ENCODE results near the gene TNS3.

TNS3 gene

DNA sequence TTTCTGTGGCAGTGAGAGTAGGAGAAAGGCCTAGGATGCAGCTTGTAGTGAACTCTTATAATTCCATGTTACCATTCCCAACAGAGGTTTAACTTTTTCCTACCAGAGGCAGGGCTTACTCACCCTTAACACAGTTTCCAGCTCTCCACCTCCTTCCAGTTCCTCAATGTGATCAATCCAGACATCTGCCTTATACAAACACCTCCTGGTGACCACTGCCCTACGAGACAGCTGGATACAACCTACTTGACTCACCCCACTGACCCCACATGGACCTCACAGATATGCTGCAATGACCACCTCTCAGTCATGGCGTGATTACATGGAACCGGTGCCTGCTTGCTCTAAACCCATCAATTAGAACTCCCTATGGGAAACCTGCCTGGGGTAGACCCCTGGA is 326.5 kb downstream of the TNS3 start:
- no peak for DNase-seq (ENCODE audit: low read depth)

- DNase-seq (ENCODE audit: low read depth): no peak
Observed at GRCh38 chr7:47255007-47255406, 326.9 kb downstream of the TNS3 start.

- no peak for DNase-seq (ENCODE audit: low read depth)
Observed at GRCh38 chr7:47254081-47254977, 327.6 kb downstream of the TNS3 start.

- no peak for DNase-seq (ENCODE audit: low read depth)
Observed at GRCh38 chr7:47253650-47254080, 328.2 kb downstream of the TNS3 start.

DNA sequence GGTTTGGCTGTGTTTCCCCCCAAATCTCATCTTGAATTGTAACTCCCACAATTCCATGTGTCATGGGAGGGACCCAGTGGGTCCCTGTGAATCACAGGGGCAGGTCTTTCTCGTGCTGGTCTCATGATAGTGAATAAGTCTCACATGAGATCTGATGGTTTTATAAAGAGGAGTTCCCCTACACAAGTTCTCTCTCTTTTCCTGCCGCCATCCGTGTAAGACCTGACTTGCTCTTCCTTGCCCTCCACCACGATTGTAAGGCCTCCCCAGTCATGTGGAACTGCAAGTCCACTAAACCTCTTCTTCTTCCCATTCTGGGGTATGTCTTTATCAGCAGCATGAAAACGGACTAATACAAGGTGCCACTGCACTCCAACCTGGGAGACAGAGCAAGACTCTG is 329.2 kb downstream of the TNS3 start:
- DNase-seq (ENCODE audit: low read depth): no peak

- DNase-seq (ENCODE audit: low read depth): no peak
Observed at GRCh38 chr7:47249361-47249760, 332.6 kb downstream of the TNS3 start.

DNA sequence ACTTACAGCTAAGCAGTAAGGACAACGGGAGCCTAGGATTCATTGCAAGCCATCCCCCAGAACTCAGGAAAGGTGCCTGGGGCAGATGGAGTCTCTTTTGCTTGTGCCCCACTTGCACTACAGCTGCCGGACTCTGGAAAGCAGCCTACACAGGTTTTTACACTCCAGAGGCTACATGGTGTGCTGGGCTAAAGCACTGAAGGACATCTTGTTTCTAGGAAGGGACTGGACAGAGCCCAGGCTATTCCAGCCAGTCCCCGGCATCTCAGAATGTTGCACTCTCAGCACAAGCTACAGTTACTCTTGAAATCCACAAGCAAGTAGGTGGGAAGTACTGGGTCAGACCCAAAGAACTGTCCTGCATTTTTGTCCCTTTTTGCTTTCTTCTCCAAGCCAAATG is 333.1 kb downstream of the TNS3 start:
- DNase-seq (ENCODE audit: low read depth): no peak

- DNase-seq (ENCODE audit: low read depth): no peak
Observed at GRCh38 chr7:47247132-47247531, 334.8 kb downstream of the TNS3 start.

GRCh38 chr7:47244692-47245091 is 337.2 kb downstream of the TNS3 start:
- DNase-seq (ENCODE audit: low read depth): no peak

DNA sequence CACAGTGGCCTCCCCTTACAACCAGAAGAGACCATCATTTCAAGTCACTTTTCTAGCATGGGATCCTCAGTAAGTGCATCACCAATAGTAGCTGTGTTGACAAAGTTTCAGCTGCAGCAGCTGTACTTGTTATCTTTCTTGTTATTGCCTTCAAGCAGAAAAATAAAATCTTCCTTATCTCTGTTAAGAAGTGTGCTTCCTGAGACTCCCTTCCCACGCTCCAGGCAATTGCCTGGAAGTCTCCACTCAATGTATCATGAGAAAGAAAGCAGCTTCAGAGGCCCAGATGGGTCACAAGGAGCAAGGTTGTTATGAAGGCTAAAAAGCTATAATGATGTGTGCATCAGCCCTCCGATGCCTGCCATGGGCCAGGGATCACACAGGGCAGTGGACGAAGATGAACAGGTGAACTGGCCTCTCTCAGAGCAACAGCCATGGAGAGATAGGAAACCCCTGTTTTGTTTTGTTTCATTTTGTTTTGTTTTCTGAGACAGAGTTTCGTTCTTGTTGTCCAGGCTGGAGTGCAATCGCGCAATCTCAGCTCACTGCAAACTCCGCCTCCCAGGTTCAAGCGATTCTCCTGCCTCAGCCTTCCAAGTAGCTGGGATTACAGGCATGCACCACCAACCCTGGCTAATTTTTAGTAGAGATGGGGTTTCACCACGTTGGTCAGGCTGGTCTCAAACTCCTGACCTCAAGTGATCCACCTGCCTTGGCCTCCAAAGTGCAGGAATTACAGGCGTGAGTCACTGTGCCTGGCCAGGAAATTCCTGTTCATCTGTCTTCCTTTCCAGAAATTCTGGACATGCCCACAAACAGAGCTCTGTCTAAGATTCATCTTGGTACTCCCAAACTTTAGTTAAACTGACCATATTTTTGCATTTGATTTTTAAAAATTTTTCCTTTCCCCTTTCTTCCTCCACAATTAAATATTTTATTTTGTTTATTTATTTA is 340.5 kb downstream of the TNS3 start:
- DNase-seq (ENCODE audit: low read depth): no peak

DNA sequence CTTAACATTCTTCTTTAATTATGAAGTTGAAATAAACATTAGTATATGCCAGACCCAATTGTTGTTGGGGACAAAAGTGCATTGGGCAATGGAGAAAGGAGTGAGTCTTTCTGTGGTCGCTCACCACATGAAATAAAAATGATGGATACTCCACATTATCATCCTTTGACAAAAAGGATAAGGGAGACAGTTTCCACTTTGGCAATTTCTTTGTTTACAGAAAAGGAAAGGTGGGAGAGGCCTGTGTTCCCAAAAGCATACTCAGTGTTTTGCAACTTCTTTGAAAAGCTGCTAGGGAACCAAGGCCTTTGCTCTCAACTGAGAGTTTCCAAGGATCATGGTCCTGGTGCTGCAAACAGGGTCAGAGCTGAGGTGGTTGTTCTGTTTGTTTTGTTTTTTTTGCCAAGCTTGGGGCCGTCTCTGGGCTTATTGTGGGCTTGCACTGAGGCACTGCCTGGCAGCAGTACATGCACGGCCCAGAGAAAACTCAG is 341.9 kb downstream of the TNS3 start:
- no peak for DNase-seq (ENCODE audit: low read depth)

- no peak for DNase-seq (ENCODE audit: low read depth)
Observed at GRCh38 chr7:47239034-47239433, 342.9 kb downstream of the TNS3 start.

- no peak for DNase-seq (ENCODE audit: low read depth)
Observed at GRCh38 chr7:47236480-47237129, 345.3 kb downstream of the TNS3 start.

DNA sequence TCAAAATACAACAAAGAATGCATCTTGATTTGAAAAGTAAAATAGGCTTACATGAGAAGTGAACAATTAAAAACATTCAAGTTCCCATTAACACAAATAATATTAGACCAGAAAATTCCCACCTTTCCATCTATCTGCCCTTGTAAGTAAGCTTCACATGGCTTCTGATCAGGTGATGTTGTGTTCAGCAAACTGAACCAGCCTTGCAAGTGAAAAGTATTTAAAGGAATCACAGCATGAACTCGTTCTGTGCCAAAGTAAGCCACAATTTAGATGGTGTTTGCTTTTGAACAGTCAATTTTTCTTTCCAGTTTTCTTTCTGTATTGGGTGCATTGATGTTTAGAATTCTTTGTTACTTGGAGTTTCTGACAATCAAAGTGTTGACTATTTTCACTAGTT is 347.9 kb downstream of the TNS3 start:
- DNase-seq (ENCODE audit: low read depth): no peak

GRCh38 chr7:47232751-47233412 is 349.0 kb downstream of the TNS3 start:
- DNase-seq (ENCODE audit: low read depth): no peak

GRCh38 chr7:47231627-47232026 is 350.3 kb downstream of the TNS3 start:
- DNase-seq (ENCODE audit: low read depth): no peak

DNA sequence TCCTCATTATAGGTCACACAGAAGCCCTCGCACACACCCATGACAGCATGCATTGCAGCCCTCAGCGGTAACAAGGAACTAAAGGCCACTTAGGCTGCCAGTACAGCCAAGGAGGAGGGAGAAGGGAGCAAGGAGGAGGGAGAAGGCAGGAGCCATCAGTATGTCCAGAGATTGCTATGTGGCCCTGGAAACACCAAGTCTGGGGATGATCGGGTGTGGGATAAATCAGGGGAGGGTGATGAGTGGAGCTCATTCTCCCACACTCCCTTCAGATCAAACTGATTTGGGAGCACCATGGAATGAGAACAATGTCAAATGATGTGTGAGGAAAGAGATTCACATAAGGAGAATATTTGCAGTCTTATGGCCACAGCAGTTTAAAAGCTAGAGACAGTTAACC is 350.9 kb downstream of the TNS3 start:
- DNase-seq (ENCODE audit: low read depth): no peak

DNA sequence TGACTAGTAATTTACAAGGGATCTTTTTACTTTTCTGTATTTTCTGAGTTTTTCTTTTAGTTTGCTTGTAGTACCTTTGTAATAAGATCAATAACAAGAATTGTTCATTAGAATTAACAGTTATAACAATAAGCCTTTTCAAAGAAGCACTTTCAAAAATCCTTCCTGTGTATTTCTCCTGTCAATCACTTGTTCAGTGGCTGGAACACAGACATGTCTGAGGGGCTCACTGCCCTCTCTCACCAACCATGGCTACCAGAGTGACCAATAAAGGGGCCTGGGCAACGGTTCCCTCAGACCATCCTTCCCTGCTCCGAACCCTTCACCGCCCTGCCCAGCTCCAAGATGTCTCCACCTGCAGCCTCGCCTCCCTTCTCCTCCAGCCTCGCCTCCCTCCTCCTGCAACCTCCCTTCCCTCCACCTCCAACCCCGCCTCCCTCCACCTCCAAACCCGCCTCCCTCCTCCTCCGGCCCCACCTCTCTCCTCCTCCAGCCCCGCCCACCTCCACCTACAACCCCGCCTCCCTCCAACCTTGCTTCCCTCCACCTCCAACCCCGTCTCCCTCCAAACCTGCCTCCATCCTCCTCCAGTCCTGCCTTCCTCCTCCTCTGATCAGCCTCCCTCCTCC is 353.4 kb downstream of the TNS3 start:
- no peak for DNase-seq (ENCODE audit: low read depth)

- no peak for DNase-seq (ENCODE audit: low read depth)
Observed at GRCh38 chr7:47227762-47228177, 354.1 kb downstream of the TNS3 start.

- DNase-seq (ENCODE audit: low read depth): no peak
Observed at GRCh38 chr7:47226696-47227095, 355.2 kb downstream of the TNS3 start.
